ENCODE data around the gene RCSD1.
A peak's percentile ranks its signal among the peaks of the same experiment; 100 is the strongest.

RCSD1 gene

DNA sequence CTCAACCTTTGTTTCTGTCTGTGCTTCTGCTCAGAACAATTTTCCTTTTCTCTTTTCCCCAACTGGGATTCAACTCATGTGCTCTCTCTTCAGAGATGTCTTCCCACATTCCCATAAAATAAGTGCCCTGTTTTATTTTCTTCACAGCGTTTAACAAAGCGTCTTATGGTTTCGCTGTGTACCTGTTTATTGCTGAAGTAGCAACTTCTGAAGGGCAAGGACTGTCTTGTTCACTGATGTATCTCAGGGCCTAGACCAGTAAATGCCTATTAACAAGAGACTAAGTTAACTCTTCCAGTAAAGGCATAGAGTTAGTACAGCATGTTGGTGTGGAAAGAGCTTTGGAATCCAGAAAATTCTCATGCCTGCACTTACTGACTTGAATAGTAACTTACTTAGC lies 48.8 kb downstream of the RCSD1 start:
- H3K27ac ChIP-seq (ENCODE audit: low read length): peak overlapping the region; percentile 7; the same call in 1 of the 2 replicates
- H3K9me3 ChIP-seq (ENCODE audit: insufficient read depth, low read length, severe bottlenecking): no peaks in the 10 kb centered on the region
- no peak overlapping the region for H3K4me3 ChIP-seq (ENCODE audit: low read depth in 1 of 2, low read length in 2 of 2)
- H3K9ac ChIP-seq (ENCODE audit: low read depth, low read length): no peak overlapping the region
- no peak overlapping the region for H3K4me2 ChIP-seq (ENCODE audit: insufficient read depth, low read length)
- H3K79me2 ChIP-seq (ENCODE audit: insufficient read depth, low read length): peaks cover 96% of the 10 kb centered on the region
- TF ChIP-seq, protein P1, sequence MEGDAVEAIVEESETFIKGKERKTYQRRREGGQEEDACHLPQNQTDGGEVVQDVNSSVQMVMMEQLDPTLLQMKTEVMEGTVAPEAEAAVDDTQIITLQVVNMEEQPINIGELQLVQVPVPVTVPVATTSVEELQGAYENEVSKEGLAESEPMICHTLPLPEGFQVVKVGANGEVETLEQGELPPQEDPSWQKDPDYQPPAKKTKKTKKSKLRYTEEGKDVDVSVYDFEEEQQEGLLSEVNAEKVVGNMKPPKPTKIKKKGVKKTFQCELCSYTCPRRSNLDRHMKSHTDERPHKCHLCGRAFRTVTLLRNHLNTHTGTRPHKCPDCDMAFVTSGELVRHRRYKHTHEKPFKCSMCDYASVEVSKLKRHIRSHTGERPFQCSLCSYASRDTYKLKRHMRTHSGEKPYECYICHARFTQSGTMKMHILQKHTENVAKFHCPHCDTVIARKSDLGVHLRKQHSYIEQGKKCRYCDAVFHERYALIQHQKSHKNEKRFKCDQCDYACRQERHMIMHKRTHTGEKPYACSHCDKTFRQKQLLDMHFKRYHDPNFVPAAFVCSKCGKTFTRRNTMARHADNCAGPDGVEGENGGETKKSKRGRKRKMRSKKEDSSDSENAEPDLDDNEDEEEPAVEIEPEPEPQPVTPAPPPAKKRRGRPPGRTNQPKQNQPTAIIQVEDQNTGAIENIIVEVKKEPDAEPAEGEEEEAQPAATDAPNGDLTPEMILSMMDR (IDR thresholded peaks at IDR 0.05; ENCODE audit: borderline replicate concordance, extremely low read depth, low read length, poor library complexity, severe bottlenecking): no peak
- TF ChIP-seq EZH2 (IDR thresholded peaks at IDR 0.05; ENCODE audit: borderline replicate concordance, low read depth, low read length, severe bottlenecking): no peak
- DNase-seq (no peak), ATAC-seq (ENCODE audit: insufficient read depth, low read depth) (no peak)
- no peaks in the 10 kb centered on the region for H3K27me3 ChIP-seq (ENCODE audit: insufficient read depth, low read length, poor library complexity)
- peaks cover 76% of the 10 kb centered on the region for H4K20me1 ChIP-seq (ENCODE audit: insufficient read depth, low read length)
- H3K4me1 ChIP-seq (ENCODE audit: insufficient read depth, low read length): no peaks in the 10 kb centered on the region
- peaks cover 96% of the 10 kb centered on the region for H3K36me3 ChIP-seq (ENCODE audit: insufficient read depth, low read length)
- H2AFZ ChIP-seq (ENCODE audit: low read depth, low read length): no peak overlapping the region

- Histone ChIP-seq H3K27me3 (ENCODE audit: insufficient read depth, low read length, poor library complexity) (no peaks in the 10 kb centered on the region), H3K4me2 (ENCODE audit: insufficient read depth, low read length) (no peak overlapping the region), H3K36me3 (ENCODE audit: insufficient read depth, low read length) (peaks cover 96% of the 10 kb centered on the region), H3K4me1 (ENCODE audit: insufficient read depth, low read length) (no peaks in the 10 kb centered on the region), H2AFZ (ENCODE audit: low read depth, low read length) (no peak overlapping the region), H3K79me2 (ENCODE audit: insufficient read depth, low read length) (peaks cover 88% of the 10 kb centered on the region), H3K9me3 (ENCODE audit: insufficient read depth, low read length, severe bottlenecking) (no peaks in the 10 kb centered on the region), H4K20me1 (ENCODE audit: insufficient read depth, low read length) (peaks cover 73% of the 10 kb centered on the region), H3K4me3 (ENCODE audit: low read depth in 1 of 2, low read length in 2 of 2) (no peak overlapping the region), H3K27ac (ENCODE audit: low read length) (peak overlapping the region; percentile 37), H3K9ac (ENCODE audit: low read depth, low read length) (no peak overlapping the region)
- ATAC-seq (ENCODE audit: insufficient read depth, low read depth) (no peak), DNase-seq (no peak)
- no peak for TF ChIP-seq EZH2 (IDR thresholded peaks at IDR 0.05; ENCODE audit: borderline replicate concordance, low read depth, low read length, severe bottlenecking)
Measured at GRCh38 chr1:167679714-167680113, 49.7 kb downstream of the RCSD1 start.

DNA sequence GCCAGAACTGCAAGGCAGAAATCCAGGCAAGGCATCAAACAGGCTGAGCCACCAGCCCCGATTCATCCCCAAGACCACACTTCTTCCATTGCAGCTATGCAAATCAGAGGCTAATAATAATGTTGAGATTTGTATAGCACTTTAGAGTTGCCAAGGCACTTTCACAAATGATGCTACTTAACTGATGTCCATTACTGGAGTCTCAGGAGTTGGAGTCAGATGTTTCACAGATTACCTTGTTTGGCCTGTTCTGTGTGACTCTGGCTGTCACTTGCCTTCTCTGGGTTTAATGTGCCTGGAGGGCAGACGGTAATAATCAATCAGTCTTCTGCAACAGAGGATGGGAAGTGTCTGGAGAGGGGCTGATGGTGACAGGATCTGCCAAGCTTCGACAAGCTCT lies 51.0 kb downstream of the RCSD1 start:
- no peak overlapping the region for H2AFZ ChIP-seq (ENCODE audit: low read depth, low read length)
- H3K27ac ChIP-seq (ENCODE audit: low read length): peak overlapping the region; percentile 33; the same call in 1 of the 2 replicates
- no peak overlapping the region for H3K9ac ChIP-seq (ENCODE audit: low read depth, low read length)
- peaks cover 66% of the 10 kb centered on the region for H4K20me1 ChIP-seq (ENCODE audit: insufficient read depth, low read length)
- no peak for TF ChIP-seq EZH2 (IDR thresholded peaks at IDR 0.05; ENCODE audit: borderline replicate concordance, low read depth, low read length, severe bottlenecking)
- H3K4me2 ChIP-seq (ENCODE audit: insufficient read depth, low read length): no peak overlapping the region
- DNase-seq: no peak
- H3K36me3 ChIP-seq (ENCODE audit: insufficient read depth, low read length): peaks cover 98% of the 10 kb centered on the region
- no peaks in the 10 kb centered on the region for H3K27me3 ChIP-seq (ENCODE audit: insufficient read depth, low read length, poor library complexity)
- ATAC-seq (ENCODE audit: insufficient read depth, low read depth): no peak
- H3K79me2 ChIP-seq (ENCODE audit: insufficient read depth, low read length): peaks cover 78% of the 10 kb centered on the region
- H3K4me1 ChIP-seq (ENCODE audit: insufficient read depth, low read length): no peaks in the 10 kb centered on the region
- no peak overlapping the region for H3K4me3 ChIP-seq (ENCODE audit: low read depth in 1 of 2, low read length in 2 of 2)
- H3K9me3 ChIP-seq (ENCODE audit: insufficient read depth, low read length, severe bottlenecking): no peaks in the 10 kb centered on the region

GRCh38 chr1:167681451-167682098 lies 51.5 kb downstream of the RCSD1 start:
- no peak overlapping the region for H3K4me2 ChIP-seq (ENCODE audit: insufficient read depth, low read length)
- no peaks in the 10 kb centered on the region for H3K27me3 ChIP-seq (ENCODE audit: insufficient read depth, low read length, poor library complexity)
- H3K27ac ChIP-seq (ENCODE audit: low read length): 0 out of 2 replicates have a peak overlapping the region, but pooled peaks have one; percentile 33
- TF ChIP-seq, protein P1 (IDR thresholded peaks at IDR 0.05; ENCODE audit: borderline replicate concordance, extremely low read depth, low read length, poor library complexity, severe bottlenecking): no peak
- no peak for TF ChIP-seq EZH2 (IDR thresholded peaks at IDR 0.05; ENCODE audit: borderline replicate concordance, low read depth, low read length, severe bottlenecking)
- peaks cover 61% of the 10 kb centered on the region for H4K20me1 ChIP-seq (ENCODE audit: insufficient read depth, low read length)
- no peak for ATAC-seq (ENCODE audit: insufficient read depth, low read depth)
- DNase-seq: no peak
- H3K9me3 ChIP-seq (ENCODE audit: insufficient read depth, low read length, severe bottlenecking): no peaks in the 10 kb centered on the region
- H2AFZ ChIP-seq (ENCODE audit: low read depth, low read length): no peak overlapping the region
- no peaks in the 10 kb centered on the region for H3K4me1 ChIP-seq (ENCODE audit: insufficient read depth, low read length)
- no peak overlapping the region for H3K9ac ChIP-seq (ENCODE audit: low read depth, low read length)
- peaks cover 72% of the 10 kb centered on the region for H3K79me2 ChIP-seq (ENCODE audit: insufficient read depth, low read length)
- peaks cover 98% of the 10 kb centered on the region for H3K36me3 ChIP-seq (ENCODE audit: insufficient read depth, low read length)
- H3K4me3 ChIP-seq (ENCODE audit: low read depth in 1 of 2, low read length in 2 of 2): no peak overlapping the region
